NK-92 (cell line): ENCODE data around the gene PNMT.

Experiments used
- DNase-seq: peaks from one replicate; lab custom pipeline; 2025; ENCODE audit not compliant: unreplicated experiment; lab: John Stamatoyannopoulos, UW

PNMT gene

DNA sequence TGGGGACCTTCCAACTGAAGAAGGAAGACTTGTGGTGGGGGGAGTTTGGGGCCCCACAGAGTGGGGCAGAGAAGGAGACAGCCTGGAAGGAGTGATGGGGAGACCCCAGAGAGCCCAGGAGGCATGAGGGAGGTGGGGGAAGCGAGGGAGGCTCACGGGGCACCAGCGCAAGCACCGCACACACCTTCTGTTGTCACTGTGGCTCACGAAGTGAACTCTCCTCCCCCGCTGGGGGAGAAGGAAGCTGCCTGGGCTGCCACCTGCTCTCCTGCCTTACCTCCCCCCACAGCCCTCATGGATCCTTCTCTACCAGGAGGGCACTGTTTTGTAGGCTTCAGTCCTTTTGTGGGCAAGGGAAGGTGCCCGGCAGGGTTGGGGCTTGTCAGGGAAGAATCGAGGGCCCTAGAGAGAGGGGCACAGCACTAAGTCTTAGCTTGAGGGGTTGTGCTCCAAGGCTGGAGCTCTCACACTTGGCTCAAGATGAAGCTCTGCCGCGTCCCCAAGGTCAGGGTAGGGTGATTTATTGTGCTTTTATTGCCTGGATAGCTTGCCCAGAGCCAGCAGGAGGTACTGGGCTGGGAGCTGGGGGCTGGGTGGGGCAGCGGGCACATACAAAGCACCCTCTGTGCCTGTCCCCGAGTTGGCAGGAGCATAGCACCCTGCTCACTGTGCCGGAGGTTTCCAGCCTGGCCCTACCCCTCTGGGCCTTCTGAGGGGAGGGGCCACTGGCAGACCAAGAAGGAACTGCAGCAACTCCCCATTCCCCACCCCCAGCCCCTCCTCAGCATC is 35.9 kb upstream of the PNMT start:
- DNase-seq: no peak

DNA sequence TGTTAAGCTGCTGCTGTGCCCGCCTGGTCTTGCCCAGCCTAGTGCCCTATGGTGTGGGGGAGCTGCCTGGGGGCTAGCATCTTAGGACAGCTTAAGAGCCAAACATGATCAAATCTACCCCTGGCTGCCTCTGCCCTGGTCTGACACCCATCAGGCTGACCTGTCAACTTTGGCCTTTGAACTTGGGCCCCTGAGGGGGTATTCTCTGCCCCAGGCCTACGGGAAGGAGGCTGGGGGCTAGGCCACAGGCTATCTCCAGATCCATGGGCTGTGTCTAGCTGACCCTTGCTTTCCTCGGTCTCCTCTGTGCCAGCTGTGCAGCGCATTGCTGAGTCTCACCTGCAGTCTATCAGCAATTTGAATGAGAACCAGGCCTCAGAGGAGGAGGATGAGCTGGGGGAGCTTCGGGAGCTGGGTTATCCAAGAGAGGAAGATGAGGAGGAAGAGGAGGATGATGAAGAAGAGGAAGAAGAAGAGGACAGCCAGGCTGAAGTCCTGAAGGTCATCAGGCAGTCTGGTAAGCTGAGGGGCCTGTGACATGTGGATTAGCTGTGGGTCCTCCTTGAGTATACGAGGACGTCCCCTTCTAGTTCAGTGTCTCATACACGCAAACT is 34.6 kb upstream of the PNMT start:
- DNase-seq: no peak

DNA sequence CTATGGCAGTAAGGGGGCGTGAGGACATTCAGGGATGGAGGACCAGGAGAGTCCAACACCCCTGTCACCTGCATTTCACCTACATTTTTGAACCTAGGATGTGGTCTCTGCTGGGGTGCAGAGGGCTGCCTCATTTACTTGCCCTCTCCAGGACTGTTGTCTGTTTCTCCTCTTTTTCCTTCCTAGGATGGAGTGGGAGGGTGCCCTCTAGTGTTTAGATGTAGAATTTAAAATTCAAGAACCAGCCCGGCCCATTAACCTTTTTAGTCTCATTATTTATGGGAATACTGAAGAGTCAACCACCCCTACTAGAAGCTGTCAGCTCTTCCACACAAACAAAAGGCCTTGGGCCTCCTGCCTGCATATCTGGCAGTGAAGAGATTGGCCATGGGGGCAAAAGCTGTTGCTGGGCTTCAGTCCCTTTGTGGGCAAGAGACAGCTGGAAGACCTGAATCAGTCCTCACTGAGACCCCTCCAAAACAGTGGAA is 33.8 kb upstream of the PNMT start:
- DNase-seq: no peak

DNA sequence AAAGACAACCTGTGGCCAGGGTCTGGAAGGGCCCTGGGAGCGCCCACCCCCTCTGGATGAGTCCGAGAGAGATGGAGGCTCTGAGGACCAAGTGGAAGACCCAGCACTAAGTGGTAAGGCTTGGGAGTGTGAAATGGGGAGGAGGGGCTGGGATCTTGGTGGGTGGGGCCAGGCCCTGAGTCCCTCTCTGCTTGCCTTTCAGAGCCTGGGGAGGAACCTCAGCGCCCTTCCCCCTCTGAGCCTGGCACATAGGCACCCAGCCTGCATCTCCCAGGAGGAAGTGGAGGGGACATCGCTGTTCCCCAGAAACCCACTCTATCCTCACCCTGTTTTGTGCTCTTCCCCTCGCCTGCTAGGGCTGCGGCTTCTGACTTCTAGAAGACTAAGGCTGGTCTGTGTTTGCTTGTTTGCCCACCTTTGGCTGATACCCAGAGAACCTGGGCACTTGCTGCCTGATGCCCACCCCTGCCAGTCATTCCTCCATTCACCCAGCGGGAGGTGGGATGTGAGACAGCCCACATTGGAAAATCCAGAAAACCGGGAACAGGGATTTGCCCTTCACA is 32.6 kb upstream of the PNMT start:
- DNase-seq: no peak

DNA sequence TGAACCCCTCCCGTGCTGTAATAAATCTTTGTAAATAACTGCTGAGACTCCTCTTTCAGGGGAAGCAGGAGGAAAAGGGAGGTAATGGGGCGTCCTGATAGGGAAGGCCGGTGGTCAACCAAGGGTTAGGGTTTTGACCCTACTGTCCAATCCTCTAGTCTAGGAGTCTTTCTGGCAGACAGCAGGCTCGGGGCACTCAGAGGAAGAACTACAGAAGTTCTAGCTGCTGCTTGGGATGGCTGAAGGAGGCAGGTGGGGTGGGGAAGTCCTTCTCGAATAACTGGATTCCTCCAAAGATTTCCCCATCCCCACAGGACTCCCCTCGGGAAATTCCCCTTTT is 31.7 kb upstream of the PNMT start:
- DNase-seq: no peak

DNA sequence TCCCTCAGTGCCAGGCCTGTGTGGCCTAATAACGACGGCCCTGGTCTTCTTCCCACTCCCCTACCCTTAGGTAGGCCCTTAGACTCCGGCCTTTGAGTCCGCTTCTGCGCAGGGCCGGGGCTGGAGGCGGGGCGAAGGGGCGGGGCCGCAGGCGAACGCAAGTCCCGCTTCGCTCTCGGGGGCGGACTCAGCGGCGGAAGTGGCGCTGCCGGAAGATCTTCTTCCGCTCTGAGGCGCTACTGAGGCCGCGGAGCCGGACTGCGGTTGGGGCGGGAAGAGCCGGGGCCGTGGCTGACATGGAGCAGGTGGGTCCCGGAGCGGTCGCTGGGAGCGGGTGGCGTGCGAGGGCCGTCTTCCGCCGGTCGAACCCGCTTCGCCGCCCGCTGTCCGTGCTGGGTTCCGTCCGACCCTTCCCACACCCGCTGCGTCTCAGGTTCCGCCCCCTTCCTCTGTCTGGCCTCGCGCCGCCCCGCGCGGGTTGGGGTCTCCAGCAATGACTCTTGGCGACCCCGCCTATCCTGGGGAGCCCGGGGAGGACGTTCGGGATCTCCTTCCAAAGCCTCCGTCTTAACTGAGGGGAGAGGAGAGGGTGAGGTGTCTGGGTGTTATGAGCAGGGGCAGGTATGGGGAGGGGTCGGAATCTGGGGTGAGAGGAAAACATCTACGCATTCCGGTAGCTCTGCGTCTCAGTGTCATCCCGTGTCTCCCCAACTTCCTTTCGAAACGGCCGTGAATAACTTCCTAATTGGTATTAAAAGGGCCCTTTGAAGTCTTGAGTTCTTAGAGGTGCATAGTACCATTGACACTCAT is 31.1 kb upstream of the PNMT start, which contains the start of gene STARD3:
Gene STARD3 (plus strand): TSS at position 218 of the 810 bp plus-strand sequence. CDS start 16,388 bp downstream, outside the sequence.
- DNase-seq: peak; percentile 39

DNA sequence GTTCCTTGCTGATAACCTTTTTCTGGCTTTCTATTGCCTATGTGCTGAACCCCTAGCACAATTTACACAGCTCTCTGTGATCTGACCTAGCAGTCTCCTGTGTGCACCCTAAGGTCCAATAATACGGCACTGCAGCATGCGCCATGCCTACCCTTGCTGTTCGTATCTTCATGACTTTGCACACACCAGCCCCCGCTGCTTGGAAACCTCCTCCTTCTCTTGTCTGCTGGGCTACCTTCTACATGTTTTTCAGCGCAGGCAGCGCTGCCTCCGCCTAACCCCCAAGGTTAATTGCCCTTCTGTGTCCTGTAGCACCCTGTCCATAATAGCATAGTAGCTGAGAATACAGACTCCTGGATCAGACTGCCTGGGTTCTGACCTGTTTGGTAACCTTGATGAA is 29.9 kb upstream of the PNMT start:
- DNase-seq: no peak

DNA sequence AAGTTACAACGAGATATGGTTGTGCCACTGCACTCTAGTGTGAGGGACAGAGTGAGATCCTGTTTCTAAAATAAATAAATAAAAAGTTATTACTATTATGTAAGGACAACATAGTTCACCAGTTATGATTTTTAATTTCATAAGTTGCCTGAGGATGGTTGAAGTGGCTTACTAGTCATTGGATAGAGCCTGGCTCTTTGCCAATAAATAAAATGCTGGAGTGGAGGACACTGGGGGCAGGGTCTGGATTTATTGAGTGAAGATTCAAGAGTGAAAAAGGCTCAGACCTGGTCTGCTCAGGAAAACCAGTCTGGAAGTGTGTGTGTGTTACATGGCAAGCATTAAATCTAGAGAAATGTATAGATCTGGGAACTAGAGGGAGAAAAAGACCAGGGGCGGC is 29.2 kb upstream of the PNMT start:
- DNase-seq: no peak

DNA sequence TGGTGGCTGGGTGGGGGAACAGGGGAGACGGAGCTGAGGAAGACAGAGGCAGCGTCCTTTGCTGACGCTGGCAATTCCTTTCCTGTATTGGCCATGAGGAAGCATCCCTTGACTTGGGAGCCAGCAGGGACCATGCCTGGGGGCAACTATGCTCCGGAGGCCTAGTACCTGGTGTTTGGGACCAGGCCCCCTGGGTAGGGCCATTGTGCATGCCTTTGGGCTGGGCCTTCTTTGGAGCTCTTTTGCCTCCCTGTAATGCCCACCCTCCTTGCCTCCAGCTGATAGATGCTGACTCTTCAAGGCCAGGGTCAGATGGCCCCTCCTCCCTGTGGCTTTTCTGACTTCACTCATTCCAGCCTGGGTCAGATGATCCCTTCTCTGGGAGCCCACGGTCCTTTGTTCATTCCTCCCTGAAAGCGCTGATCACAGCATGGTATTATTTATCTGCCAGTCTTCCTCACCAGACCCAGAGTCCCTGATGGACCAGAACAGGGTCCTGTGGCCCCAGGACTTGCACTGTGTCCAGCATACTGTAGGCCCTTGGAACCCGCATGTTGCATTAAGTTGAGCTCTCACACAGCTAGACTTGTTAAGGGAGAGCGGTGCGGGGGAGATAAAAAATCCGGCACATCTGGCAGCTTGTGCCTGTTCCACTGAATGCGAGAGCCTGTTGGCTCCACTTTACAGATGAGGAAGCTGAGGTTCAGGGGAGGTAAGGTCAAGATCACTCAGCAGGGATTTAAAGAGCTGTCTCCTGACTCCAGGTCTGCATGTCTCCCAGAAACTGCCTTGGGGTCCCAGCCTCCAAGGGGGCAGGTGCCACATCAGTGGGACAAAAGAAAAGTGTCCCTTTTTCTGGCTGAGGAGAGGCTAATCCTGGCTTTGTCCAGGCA is 28.4 kb upstream of the PNMT start:
- DNase-seq: no peak

DNA sequence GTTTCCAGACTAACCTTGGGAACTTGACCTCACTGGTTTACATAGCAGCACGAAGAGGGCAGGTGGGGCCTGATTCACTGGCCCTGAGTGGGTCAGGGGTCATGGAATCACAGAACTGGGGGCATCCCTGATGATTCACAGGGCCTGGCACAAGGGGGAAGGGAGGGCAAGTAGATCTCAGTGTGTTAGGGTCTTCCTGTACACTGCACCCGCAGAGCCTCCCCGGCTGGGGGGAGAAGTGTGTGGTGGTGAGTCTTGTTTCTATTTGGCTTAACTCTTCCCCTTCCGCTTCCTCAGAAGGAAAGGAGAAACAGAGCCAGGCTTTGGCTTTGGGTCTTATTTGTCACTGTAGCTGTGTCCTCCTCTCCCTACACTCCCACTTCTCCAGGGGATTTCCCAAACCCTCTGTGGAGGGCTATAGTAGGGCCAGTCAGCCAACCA is 27.6 kb upstream of the PNMT start:
- DNase-seq: no peak

DNA sequence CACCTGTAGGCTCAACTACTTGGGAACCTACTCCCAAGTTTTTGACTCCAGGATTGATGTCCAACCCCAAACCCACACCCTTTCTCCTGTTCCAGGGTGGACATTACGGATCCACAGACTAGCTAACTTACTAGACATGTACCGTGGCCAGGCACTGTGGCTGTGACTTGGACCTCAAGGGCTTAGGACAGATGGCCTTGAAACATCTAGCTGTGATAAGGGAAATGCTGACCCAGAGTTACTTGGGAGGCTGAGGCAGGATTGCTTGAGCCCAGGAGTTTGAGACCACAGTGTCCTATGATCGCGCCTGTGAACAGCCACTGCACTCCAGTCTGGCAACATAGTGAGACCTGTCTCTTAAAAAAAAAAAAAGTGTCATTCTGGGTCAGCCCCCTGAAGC is 27.2 kb upstream of the PNMT start:
- DNase-seq: no peak

DNA sequence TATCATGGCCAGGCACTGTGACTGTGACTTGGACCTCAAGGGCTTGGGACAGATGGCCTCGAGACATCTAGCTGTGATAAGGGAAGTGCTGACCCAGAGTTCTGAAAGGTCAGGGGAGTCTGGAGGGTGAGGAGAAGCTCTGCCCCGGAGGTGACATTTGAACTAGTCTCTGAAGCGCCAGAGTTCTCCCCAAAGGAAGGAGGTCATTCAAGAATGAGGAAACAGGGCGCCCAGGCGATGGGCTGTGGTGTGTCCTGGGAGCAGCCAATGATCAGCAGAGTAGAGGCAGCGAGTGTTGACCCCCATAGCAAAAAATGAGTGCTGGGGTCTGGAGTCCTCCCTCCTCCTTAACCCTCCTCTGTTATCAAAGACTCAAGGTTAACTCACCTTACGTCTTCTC is 26.4 kb upstream of the PNMT start:
- DNase-seq: no peak

DNA sequence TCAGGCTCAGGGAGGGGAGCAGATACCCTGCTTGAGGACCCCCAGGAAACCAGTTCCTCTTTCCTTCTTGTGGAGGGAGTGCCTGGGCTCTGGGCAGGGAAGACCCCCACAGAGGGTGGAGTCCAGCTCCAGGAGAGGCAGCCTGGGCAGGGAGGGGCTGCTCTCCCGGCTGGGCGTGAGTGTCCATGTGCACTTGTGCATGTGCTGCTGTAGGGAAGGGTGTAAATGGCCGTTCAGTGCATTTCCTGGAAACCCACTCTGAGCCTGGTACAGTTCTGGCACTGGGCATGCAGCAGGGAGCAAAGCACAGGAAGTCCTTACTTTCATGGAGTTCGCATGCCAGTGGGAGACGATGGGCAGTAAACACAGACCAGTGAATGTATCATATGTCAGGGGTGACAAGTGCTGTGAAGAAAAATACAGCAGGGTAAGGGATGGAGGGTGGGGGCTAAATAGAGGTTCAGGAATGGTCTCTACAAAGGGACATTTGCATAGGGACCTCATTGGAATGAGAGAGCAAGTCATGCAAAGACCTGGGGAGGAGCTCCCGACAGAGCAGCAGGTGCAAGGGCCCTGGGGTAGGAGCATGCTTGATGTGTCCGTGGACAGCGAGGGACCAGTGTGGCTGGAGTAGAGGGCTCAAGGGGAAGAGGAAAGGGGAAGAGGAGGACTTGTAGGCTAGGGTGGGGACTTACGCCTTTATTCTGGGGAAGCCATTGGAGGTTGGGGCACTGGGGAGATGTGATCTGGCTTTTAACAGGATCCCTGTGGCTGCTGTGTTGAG is 25.8 kb upstream of the PNMT start:
- no peak for DNase-seq

DNA sequence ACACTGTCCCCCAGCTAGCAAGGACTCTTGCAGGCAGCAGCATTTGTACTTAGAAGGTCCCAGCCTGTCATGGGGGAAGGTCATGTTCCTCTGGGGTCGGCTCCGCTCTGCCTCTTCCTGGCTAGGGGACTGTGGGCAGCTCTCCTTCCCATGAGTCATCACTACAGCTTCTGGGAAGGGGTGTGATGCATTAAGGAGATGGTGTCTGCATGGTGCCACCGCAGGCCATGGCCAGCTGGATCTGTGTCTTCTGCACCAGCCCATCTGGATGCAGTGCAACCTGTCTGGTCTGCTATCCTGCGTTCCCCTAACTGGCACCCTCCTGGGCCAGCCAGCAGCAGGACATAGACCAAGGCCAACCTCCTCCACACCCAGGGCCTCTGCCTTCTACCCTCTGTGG is 25.0 kb upstream of the PNMT start:
- no peak for DNase-seq

DNA sequence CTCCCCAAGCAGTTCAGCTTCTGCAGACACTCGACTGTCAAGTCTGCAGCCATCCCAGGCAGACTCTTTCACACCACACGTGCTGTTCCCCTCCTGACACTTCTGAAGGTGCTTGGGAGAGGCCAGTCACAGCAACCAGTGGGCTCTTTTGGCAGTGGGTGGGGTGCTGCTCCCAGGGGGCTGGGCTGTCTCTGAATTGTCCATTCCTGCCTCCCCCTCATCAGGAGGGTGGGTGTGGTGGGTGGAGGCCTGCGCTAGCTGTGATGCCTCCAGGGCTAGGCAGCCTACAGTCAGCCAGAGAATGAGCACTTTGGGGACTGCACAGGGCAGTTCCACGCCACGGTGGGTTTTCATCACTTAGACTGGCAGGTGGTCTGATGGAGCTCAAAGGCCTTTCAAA is 21.0 kb upstream of the PNMT start:
- no peak for DNase-seq

DNA sequence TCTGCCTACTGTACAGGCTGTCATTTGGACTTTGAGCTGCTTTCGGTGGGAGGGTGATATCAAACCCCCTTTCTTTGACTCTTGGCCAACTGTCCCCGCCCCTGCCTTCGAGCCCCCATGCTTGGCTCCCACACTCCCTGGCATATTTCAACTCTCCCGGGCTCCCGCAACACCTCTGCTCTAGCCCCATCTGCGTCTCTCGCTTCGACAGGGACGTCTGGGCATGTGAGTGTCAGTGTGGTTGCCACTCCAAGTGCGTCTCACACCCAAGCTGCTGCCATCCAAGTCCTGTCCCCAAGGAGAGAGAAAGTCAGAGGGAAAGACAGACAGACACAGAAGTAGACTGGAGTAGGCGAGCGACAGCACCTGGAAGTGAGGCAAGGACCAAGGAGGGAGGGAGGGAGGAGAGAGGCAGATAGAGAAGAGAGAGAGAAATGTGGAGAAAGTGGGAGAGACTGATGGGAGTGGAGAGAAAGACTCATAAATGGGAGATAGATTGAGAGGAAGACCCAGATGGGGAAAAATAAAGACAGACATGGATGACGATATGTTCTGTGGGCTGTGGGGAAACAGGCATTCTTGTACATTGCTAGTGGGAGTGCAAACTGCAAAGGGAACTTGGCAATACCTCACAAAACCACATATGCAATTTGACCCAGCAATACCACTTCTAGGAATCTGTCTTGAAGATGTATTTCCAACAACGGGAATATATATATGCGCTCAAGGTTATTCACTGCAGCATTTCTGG is 19.5 kb upstream of the PNMT start:
- no peak for DNase-seq

DNA sequence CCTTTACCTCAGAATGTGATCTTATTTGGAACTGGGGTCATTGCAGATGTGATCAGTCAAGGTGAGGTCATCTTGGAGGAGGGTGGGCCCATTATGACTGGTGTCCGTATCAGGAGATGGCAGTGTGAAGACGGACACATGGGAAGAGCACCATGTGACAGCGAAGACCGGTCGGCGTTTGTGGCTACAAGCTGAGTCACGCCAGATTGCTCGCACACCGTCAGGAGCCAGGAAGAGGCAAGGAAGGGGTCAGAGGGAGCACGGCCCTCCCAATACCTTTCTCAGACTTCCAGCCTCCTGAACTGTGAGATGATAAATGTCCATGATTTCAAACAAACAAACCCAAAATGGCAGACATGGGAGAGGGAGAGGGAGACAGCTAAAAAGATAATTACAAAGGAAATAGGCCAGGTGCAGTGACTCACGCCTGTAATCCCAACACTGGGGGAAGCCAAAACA is 18.1 kb upstream of the PNMT start:
- DNase-seq: no peak

DNA sequence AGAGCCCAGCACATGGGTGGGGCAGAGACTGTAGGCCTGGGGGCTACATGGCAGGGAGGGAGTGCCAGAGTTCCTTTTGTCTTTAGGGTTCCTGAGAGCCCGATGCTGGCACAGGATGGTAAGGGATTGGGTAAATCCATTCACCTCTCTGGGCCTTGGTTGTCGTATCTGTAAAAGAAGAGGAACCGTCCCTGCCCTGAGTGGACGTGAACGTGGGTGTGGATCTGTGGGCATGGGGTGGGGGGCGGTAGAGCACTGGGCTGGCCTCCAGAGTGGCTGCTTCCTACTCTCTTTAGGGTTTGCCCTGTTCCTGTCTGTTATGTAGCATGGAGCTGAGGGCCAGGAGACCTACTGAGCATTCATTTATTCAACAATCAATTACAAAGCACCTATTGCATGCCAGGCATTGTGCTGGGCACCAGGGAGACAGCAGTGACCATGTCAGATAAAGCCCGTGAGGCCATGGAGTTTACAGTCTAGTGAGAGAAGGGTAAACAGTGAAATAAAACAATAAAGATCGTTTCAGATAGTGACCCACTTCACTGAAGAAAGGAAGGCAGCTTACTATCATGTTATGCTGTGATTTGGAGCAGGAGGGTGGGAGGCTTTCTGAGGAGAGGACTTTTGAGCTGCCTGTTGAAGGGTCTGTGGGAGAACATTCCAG is 16.2 kb upstream of the PNMT start:
- no peak for DNase-seq
